Stimulated activated CD8-positive, alpha-beta memory T cell treated with anti-CD3 and anti-CD28 coated beads, Interleukin-7, amount 100 ng/mL, for 1 hour (primary cell): ENCODE data around the gene MYO5C.
"Not testable (repeated sequence)": the region's sequence is repeated elsewhere in the genome, so short reads cannot be mapped to it uniquely, and the experiment has no call there.

Experiments
- DNase-seq, 2 donors: peaks; one replicate each; pipeline ENCODE4 v3.0.0-alpha.2; 2020; ENCODE audit warnings: low read depth in 2 of 2

Gene MYO5C

GRCh38 chr15:52243286-52243685 is 52.3 kb downstream of the MYO5C start:
- DNase-seq, result no peak

- DNase-seq, result no peak
These were observed 54.1 kb downstream of the MYO5C start for GRCh38 chr15:52241489-52241888.

DNA sequence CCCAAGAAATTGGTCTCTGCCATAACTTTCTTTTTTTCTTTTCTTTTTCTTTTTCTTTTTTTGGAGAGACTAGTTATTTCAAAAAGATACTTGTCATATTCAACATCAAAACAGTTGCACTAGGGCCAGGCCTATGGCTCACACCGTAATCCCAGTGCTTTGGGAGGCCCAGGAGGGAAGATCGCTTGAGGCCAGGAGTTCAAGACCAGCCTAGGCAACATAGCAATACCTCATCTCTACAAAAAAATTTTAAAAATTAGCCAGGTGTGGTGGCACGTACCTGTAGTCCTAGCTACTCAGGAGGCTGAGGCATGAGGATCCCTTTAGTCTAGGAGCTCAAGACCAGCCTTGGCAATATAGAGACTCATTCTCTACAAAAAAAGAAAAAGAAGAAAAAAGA is 55.4 kb downstream of the MYO5C start:
- no peak for DNase-seq

DNA sequence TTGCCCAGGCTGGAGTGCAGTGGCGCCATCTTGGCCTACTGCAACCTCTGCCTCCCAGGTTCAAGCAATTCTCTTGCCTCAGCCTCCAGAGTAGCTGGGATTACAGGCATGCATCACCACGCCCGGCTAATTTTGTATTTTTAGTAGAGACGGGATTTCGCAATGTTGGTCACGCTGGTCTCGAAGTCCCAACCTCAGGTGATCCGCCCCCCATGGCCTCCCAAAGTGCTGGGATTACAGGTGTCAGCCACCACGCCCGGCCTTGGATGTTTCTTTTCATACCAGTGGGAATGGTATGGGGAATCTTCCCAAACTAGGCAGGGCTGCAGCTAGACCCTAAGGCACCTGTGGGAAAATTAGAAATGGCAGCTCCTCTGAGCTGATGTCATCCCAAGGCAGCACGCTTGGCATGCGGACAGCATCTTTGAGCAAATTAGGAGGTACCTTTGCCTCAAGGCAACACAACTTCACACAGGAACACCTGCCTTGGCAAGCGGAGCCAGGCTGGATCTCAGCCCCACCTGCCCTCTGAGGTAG is 56.5 kb downstream of the MYO5C start:
- DNase-seq, result not testable (repeated sequence)

DNA sequence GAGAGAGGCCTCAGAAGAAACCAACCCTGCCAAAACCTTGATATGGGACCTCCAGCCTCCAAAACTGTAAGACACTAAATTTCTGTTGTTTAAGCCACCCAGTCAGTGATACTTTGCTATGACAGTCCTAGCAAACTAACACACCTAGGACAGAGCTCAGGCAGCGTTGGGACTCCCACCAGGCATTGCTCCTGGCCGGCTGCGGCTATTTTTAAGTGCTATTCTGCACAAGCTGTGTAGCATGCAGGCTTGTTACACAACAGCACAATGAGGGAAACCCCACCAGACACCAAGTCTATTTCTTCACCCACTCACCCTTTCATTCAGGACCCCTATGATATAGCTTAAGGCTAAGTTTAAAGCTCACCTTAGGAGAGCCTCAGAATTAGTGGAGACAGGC is 57.5 kb downstream of the MYO5C start:
- DNase-seq, result no peak

- no peak for DNase-seq
These were observed 59.6 kb downstream of the MYO5C start for GRCh38 chr15:52236013-52236412.

GRCh38 chr15:52234596-52235541 is 60.7 kb downstream of the MYO5C start:
- DNase-seq, result no peak

GRCh38 chr15:52233405-52233804 is 62.2 kb downstream of the MYO5C start:
- DNase-seq, result no peak

DNA sequence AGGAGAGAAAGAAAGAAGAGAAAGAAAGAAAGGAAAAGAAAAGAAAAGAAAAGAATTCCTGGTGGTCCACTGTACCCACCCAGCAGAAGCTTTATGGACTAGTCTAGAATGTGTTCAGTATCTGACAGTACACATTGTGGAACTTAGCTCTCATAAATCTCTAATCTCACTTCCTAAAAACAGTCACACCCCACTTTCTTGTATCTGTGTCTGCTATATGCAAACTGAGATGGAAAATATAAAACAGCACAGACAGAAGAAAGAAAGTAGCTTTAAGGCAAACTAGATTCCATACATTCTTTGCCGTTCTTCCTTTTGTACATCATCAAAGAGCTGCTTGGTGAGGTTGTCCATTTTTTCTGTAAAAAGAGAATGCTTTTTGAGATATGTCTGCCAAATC is 63.3 kb downstream of the MYO5C start:
- DNase-seq, result no peak

GRCh38 chr15:52230073-52230472 is 65.5 kb downstream of the MYO5C start:
- DNase-seq, result no peak

GRCh38 chr15:52228921-52229320 is 66.7 kb downstream of the MYO5C start:
- no peak for DNase-seq

GRCh38 chr15:52227456-52227855 is 68.1 kb downstream of the MYO5C start:
- peak; percentile 34 to 37 for DNase-seq

- no peak for DNase-seq
These were observed 70.4 kb downstream of the MYO5C start for GRCh38 chr15:52225230-52225629.

GRCh38 chr15:52224211-52224610 is 71.4 kb downstream of the MYO5C start:
- DNase-seq, result no peak

DNA sequence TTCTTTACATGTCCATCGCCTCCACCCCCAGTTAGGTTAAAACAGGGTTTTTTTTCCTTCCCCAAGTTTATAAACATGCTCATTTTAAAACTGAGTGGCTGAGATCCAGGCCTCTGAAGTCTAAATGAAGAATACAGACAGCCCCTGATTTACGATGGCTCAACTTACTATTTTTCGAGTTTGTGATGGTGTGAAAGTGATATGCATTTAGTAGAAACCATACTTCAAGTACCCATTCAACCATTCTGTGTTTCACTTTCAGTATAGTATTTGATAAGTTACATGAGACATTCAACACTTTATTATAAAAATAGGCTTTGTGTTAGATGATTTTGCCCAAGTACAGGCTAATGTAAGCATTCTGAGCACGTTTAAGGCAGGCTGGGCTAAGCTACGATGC is 73.9 kb downstream of the MYO5C start:
- DNase-seq, result no peak

DNA sequence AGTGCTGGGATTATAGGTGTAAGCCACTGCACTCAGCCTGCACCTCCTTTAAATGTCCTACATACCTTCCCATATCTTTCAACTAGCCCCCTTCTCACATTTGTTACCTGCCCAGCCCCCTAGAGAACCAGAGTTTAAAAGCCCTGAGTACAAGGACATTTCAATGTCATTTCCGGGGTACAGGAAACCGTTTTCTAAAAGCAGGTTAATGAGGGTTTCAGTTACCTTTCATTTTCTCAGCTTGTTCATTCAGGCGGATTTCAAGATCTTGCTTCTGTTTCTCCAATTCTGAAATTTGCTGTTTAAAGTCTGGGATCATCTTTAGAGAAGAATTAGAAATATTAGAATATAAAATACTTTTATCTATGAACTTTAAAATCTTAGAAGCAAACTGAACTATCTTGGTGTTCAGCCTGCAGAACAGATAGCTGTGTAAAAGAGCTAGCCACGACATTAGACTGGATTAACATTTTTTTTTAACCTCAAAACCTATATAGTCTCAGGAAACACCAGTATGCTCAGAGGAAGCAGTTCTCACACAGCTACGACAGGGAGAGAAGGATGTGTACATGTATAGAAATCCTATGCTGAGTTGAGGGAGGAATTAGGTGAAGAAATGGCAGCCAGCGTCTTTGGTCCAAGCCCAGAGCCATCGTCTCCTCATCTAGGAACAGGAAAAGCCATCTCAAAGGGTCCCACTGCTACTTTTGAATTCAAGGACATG is 74.5 kb downstream of the MYO5C start:
- no peak for DNase-seq

- no peak for DNase-seq
These were observed 75.4 kb downstream of the MYO5C start for GRCh38 chr15:52220251-52220650.

DNA sequence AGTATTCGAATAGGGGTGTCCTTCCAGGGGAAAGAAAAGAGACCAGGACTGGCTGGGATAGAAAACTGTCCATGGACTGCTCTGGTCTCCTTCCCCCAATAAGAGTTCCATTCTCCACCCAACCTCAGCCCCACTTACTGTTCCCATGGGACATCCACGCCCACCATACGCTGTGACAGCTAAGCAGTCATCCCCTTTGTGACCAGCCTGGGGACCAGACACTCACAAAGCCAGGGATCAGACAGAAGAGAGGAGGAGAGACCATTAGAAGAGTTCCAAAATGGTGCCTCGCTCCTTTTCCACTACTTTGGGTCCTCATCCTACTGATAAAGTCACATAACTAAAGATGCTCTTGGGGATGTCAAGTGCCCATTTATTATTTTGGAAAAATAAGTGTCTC is 76.8 kb downstream of the MYO5C start:
- no peak for DNase-seq

DNA sequence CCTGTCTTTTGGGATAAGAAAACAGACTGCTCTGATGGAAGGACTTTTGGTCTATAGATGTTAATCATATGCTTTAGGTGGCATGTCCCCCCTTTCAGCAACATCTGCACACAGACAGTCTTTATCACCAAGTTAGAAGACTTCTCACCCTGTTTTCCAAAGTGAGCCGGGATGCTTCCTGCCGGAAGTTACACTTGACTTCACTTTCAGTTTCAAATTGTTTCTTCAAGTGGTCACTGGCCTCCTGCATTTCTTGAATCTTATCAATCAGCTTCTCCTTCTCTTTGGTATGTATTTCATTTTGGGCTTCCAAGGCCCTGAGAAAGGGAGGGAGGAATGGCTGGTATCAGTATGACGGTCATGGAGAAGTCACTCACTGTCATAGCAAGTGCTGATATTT is 77.2 kb downstream of the MYO5C start:
- no peak for DNase-seq

- DNase-seq, result no peak
These were observed 78.4 kb downstream of the MYO5C start for GRCh38 chr15:52217186-52217585.

DNA sequence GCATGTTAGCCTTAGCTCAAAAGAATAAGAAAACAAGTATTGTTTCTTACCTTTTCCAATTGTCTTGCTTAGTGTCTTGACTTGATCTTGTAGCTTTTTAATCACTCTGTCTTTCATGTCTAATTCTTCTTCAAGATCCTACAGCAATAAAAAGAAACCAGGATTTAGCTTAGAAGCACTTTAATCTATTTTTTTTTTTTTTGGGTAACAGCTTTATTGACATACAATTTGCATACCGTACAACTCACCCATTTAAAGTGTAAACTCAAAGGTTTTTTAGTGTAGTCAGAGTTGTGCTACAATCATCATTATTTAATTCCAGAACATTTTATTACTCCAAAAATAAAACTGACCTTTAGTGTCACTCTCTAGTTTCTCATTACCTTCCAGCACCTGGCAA is 81.1 kb downstream of the MYO5C start:
- no peak for DNase-seq

GRCh38 chr15:52213206-52213605 is 82.4 kb downstream of the MYO5C start:
- no peak for DNase-seq
